ENCODE data around the gene LYVE1. TPM values are rescaled to one million over a fixed set of nuclear protein-coding genes. Genes with fewer than 3 reads are reported as not detected.

LYVE1 gene
- total and polyA plus RNA-seq, 2 of the 13 experiments (the other 11 are each of a cell fraction or from before 2014, with no cell fraction given) = 1.2 to 1.4 TPM

- TF ChIP-seq ZNF737 (CRISPR knock-in tag; IDR thresholded peaks at IDR 0.05; ENCODE audit: borderline replicate concordance) (no peak), MAFF (IDR thresholded peaks at IDR 0.05; ENCODE audit: low read depth, low read length) (no peak), ZNF597 (CRISPR knock-in tag; IDR thresholded peaks at IDR 0.05) (no peak), ATAD3A (CRISPR knock-in tag; IDR thresholded peaks at IDR 0.05) (no peak), GMEB2 (CRISPR knock-in tag; IDR thresholded peaks at IDR 0.05; ENCODE audit: low read depth) (no peak), CEBPG (CRISPR knock-in tag; IDR thresholded peaks at IDR 0.05) (no peak), ZNF501 (CRISPR knock-in tag; IDR thresholded peaks at IDR 0.05) (no peak), ZNF317 (CRISPR knock-in tag; IDR thresholded peaks at IDR 0.05) (no peak), NR2F2 (IDR thresholded peaks at IDR 0.05; ENCODE audit: borderline replicate concordance, low read depth) (no peak), PAWR (CRISPR knock-in tag; IDR thresholded peaks at IDR 0.05; ENCODE audit: borderline replicate concordance) (no peak), KDM3A (CRISPR knock-in tag; IDR thresholded peaks at IDR 0.05; ENCODE audit: low read depth) (no peak), RBM39 (IDR thresholded peaks at IDR 0.05; ENCODE audit: low read depth, low read length, poor library complexity, severe bottlenecking) (no peak), ZNF263 (CRISPR knock-in tag; IDR thresholded peaks at IDR 0.05) (no peak)
- Histone ChIP-seq H3K79me2 (ENCODE audit: insufficient read depth, low read length) (no peaks in the 10 kb centered on the region), H3K36me3 (replicated peaks in 1 of 2; ENCODE audit: control insufficient read depth in 1 of 2, insufficient read depth in 2 of 2, low read length in 2 of 2) (no peaks in the 10 kb centered on the region), H3K9me3 (ENCODE audit: low read length) (no peaks in the 10 kb centered on the region), H3K27me3 (ENCODE audit: control insufficient read depth in 1 of 2, insufficient read depth in 2 of 2, low read length in 2 of 2) (no peaks in the 10 kb centered on the region), H3K9ac (ENCODE audit: insufficient read depth, low read depth, low read length) (no peak overlapping the region), H3K4me1 (ENCODE audit: insufficient read depth, low read length) (peaks cover 76% of the 10 kb centered on the region), H3K27ac (ENCODE audit: extremely low read length, insufficient read depth, low read length) (no peak overlapping the region), H3K4me3 (replicated peaks in 1 of 3; ENCODE audit: insufficient read depth in 1 of 3, low read depth in 2 of 3, low read length in 3 of 3) (no peak overlapping the region), H2AFZ (ENCODE audit: low read length) (no peak overlapping the region), H4K20me1 (ENCODE audit: insufficient read depth, low read length) (no peaks in the 10 kb centered on the region), H3K4me2 (ENCODE audit: low read depth, low read length) (no peak overlapping the region)
- intact Hi-C loops (cut with micrococcal nuclease; ENCODE audit: unreplicated experiment) (no loop called here), in situ Hi-C loops (cut with HindIII; ENCODE audit: extremely low pct_ligation_motif_present, low pct_unique_long_range_greater_than_20kb) (no loop called here)
- DNase-seq (ENCODE audit: low spot score) (no peak), ATAC-seq (no peak), FAIRE-seq (no peak)
- BruUV-seq (replicated peaks) = no TSS peak
- POLR2A ChIA-PET = no interaction called here
- WGBS (ENCODE audit: low lambda C conversion rate) = 88% methylated on average over 5 of the region's 12 CpGs
- CTCF ChIA-PET (ENCODE audit: low intra/inter-chr PET ratio, low total read pairs) = no interaction called here
Observed at GRCh38 chr11:10602945-10603344, 34.5 kb upstream of the LYVE1 start.

Measured in HepG2 (cell line).